SJSA1 (cell line): ENCODE measurements around the gene SPATS2L. TPM values are rescaled to one million over a fixed set of nuclear protein-coding genes. Genes with fewer than 3 reads are reported as not detected.
A peak's percentile ranks its signal among the peaks of the same experiment; 100 is the strongest.

Source experiments
- DNase-seq, 2 experiments: peaks; one replicate each; pipeline ENCODE4 v3.0.0-alpha.2; 2015 to 2020; ENCODE audit warnings: low spot score in 2 of 2, low read depth in 1 of 2
- H3K27ac ChIP-seq: fragments of 250-450 bp; sonication (Bioruptor Pico); 2 replicates; pipeline ENCODE4 v1.5.1; 2020; ENCODE audit warnings: mild to moderate bottlenecking, moderate library complexity
- H3K27me3 ChIP-seq: fragments of 250-450 bp; sonication (Bioruptor Pico); replicated peaks from 2 replicates; pipeline ENCODE4 v1.5.1; 2020; ENCODE audit warnings: mild to moderate bottlenecking, moderate library complexity
- H3K36me3 ChIP-seq: fragments of 250-450 bp; sonication (Bioruptor Pico); 2 replicates; pipeline ENCODE4 v1.5.1; 2020; ENCODE audit warnings: mild to moderate bottlenecking
- H3K4me1 ChIP-seq: fragments of 250-450 bp; sonication (Bioruptor Pico); replicated peaks from 2 replicates; pipeline ENCODE4 v1.6.1; 2021; ENCODE audit warnings: mild to moderate bottlenecking
- H3K4me3 ChIP-seq: fragments of 250-450 bp; sonication (Bioruptor Pico); 2 replicates; pipeline ENCODE4 v1.5.1; 2020; ENCODE audit warnings: mild to moderate bottlenecking
- H3K9me3 ChIP-seq: fragments of 250-450 bp; sonication (Bioruptor Pico); replicated peaks from 2 replicates; pipeline ENCODE4 v1.5.1; 2020; ENCODE audit warnings: mild to moderate bottlenecking
- total RNA-seq: library from RNA; depleted of rRNA; stranded (reverse); fragments of >200 nt; shearing (Covaris generic); gene quantifications from 2 replicates; pipeline ENCODE4 v1.2.3, GENCODE V29; 2014

The SPATS2L gene
- total RNA-seq, 1 experiment from 2014 or later, result 149 TPM

GRCh38 chr2:200302940-200303727 is 3.4 kb upstream of the SPATS2L start:
- H3K36me3 ChIP-seq, result peaks cover 12% of the 10 kb centered on the region
- no peak overlapping the region for H3K4me3 ChIP-seq
- no peaks in the 10 kb centered on the region for H3K27me3 ChIP-seq
- H3K9me3 ChIP-seq, result no peaks in the 10 kb centered on the region
- H3K27ac ChIP-seq, result no peak overlapping the region
- DNase-seq, result peak; percentile 28 to 66
- H3K4me1 ChIP-seq, result peaks cover 34% of the 10 kb centered on the region

GRCh38 chr2:200305797-200306195 is 697 bp upstream of the SPATS2L start:
- DNase-seq, result peak; percentile 50 to 74
- Histone ChIP-seq H3K27me3 (no peaks in the 10 kb centered on the region), H3K4me1 (peaks cover 53% of the 10 kb centered on the region), H3K36me3 (peaks cover 16% of the 10 kb centered on the region), H3K9me3 (no peaks in the 10 kb centered on the region), H3K4me3 (peak overlapping the region; percentile 94), H3K27ac (peak overlapping the region; percentile 86)

DNA sequence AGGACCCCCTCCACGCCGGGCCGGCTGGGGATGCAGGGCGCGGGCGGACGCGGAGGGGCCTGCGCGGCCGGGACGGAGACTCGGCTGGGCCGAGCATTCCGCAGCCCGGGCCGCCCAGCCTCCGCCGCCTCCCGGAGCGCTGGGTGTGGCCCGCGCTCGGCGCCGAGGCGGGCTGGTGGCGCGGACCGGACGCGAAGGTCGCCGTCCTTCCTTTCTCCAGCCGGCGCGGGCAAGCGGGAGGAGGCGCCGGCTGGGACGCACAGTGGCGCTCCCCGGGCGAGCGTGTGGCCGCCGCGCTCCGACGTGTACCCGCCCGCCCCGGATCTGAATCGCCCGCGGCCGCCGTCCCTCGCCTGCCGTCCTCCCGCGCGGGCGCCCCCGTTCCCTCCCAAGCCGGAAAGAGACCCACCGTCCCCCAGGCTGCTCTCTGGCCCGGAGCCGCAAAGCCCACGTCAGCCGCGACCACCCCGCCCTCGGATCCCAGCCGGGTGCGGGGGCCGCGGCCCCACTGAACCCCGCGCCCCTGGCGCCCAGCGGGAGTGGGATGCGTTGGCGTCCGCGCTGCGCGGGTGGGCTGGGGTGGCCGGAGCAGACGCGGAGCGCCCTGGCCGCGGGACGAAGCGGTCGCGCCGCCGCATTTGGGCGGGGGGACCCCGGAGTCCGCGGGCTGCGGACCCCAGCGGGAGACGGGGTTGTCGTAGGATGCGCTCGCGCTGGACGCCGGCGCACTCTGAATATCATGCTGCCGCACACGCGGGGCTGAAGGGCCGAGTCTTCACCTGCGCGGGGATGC is 634 bp downstream of the SPATS2L start:
- H3K27me3 ChIP-seq, result no peaks in the 10 kb centered on the region
- peak; percentile 43 to 54 for DNase-seq
- H3K4me1 ChIP-seq, result peaks cover 61% of the 10 kb centered on the region
- peak overlapping the region; percentile 86 for H3K27ac ChIP-seq
- H3K36me3 ChIP-seq, result peaks cover 16% of the 10 kb centered on the region
- peak overlapping the region; percentile 94 for H3K4me3 ChIP-seq
- H3K9me3 ChIP-seq, result no peaks in the 10 kb centered on the region

- H3K4me3 ChIP-seq, result peak overlapping the region; percentile 94
- peaks cover 23% of the 10 kb centered on the region for H3K36me3 ChIP-seq
- H3K27me3 ChIP-seq, result no peaks in the 10 kb centered on the region
Measured at GRCh38 chr2:200307724-200308545, 1.4 kb downstream of the SPATS2L start.

GRCh38 chr2:200308546-200309295 is 2.2 kb downstream of the SPATS2L start:
- no peaks in the 10 kb centered on the region for H3K27me3 ChIP-seq
- H3K4me3 ChIP-seq, result peak overlapping the region; percentile 94
- DNase-seq, result peak in 1 of 2 experiments; percentile 49
- peaks cover 23% of the 10 kb centered on the region for H3K36me3 ChIP-seq
- peak overlapping the region; percentile 86 for H3K27ac ChIP-seq
- peaks cover 50% of the 10 kb centered on the region for H3K4me1 ChIP-seq
- no peaks in the 10 kb centered on the region for H3K9me3 ChIP-seq

More at GRCh38 chr2:200307724-200308545, 1.4 kb downstream of the SPATS2L start:
- Histone ChIP-seq H3K4me1 (peaks cover 56% of the 10 kb centered on the region), H3K9me3 (no peaks in the 10 kb centered on the region), H3K27ac (peak overlapping the region; percentile 86)
- DNase-seq, result peak in 1 of 2 experiments; percentile 48

GRCh38 chr2:200309296-200310049 is 3.0 kb downstream of the SPATS2L start:
- peak overlapping the region; percentile 40; the same call in 1 of the 2 replicates for H3K27ac ChIP-seq
- peaks cover 23% of the 10 kb centered on the region for H3K36me3 ChIP-seq
- peaks cover 50% of the 10 kb centered on the region for H3K4me1 ChIP-seq
- DNase-seq, result no peak
- H3K9me3 ChIP-seq, result no peaks in the 10 kb centered on the region
- no peak overlapping the region for H3K4me3 ChIP-seq
- H3K27me3 ChIP-seq, result no peaks in the 10 kb centered on the region

DNA sequence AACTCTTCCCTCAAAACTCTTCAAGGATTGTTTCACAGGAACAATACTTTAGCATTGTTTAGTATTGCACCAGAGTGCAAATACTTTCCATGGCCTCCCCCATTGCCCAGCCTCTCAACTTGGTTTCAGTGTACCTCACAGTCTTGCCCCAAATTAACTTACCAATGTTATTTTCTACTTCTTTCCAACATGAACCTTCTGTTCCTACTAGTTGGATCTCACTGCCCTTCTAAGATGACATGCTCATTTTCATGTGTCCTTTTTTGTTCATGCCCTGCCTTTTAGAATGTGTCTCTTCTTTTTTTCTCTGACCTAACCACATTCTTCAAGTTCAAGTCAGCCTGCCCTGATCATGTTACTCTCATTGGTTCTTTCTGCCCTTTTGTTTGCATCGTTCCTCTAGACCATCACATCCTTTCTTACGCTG is 4.1 kb downstream of the SPATS2L start:
- peak overlapping the region; percentile 40 for H3K27ac ChIP-seq
- H3K27me3 ChIP-seq, result no peaks in the 10 kb centered on the region
- peak in 1 of 2 experiments; percentile 72 for DNase-seq
- H3K36me3 ChIP-seq, result peaks cover 23% of the 10 kb centered on the region
- H3K4me3 ChIP-seq, result 0 out of 2 replicates have a peak overlapping the region, but pooled peaks have one; percentile 0
- no peaks in the 10 kb centered on the region for H3K9me3 ChIP-seq
- peaks cover 49% of the 10 kb centered on the region for H3K4me1 ChIP-seq

DNA sequence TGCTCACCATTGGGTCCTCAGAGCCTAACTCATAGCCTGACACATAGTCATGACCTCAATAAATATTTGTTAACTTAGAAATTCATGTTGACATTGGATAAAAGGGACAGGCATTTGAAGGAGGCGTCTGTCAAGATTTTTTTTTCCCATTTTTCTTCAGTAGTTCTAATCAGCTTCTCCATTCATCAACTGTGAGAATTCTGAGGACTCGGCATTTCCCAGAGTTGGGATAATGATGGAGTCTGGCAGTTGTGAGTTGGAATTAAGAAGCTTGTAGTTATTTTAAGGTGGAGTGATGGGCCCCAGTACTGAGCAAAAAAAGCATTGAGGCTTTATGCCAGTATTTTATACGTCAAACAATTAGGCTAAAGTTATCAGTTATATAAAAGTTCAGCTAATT is 4.6 kb downstream of the SPATS2L start:
- peak in 1 of 2 experiments; percentile 9 for DNase-seq
- peaks cover 23% of the 10 kb centered on the region for H3K36me3 ChIP-seq
- H3K4me3 ChIP-seq, result 0 out of 2 replicates have a peak overlapping the region, but pooled peaks have one; percentile 0
- no peaks in the 10 kb centered on the region for H3K9me3 ChIP-seq
- H3K27ac ChIP-seq, result peak overlapping the region; percentile 40
- H3K4me1 ChIP-seq, result peaks cover 52% of the 10 kb centered on the region
- no peaks in the 10 kb centered on the region for H3K27me3 ChIP-seq

- Histone ChIP-seq H3K27ac (no peak overlapping the region), H3K9me3 (no peaks in the 10 kb centered on the region), H3K4me3 (no peak overlapping the region), H3K4me1 (peaks cover 74% of the 10 kb centered on the region), H3K27me3 (no peaks in the 10 kb centered on the region), H3K36me3 (peaks cover 7% of the 10 kb centered on the region)
- no peak for DNase-seq
Measured at GRCh38 chr2:200314976-200315567, 8.6 kb downstream of the SPATS2L start.

- Histone ChIP-seq H3K27me3 (no peaks in the 10 kb centered on the region), H3K36me3 (peaks cover under 1% of the 10 kb centered on the region; the same call in 1 of the 2 replicates), H3K27ac (no peak overlapping the region), H3K9me3 (no peaks in the 10 kb centered on the region), H3K4me1 (peaks cover 55% of the 10 kb centered on the region), H3K4me3 (no peak overlapping the region)
- DNase-seq, result no peak
Measured at GRCh38 chr2:200317975-200318374, 11.5 kb downstream of the SPATS2L start.

DNA sequence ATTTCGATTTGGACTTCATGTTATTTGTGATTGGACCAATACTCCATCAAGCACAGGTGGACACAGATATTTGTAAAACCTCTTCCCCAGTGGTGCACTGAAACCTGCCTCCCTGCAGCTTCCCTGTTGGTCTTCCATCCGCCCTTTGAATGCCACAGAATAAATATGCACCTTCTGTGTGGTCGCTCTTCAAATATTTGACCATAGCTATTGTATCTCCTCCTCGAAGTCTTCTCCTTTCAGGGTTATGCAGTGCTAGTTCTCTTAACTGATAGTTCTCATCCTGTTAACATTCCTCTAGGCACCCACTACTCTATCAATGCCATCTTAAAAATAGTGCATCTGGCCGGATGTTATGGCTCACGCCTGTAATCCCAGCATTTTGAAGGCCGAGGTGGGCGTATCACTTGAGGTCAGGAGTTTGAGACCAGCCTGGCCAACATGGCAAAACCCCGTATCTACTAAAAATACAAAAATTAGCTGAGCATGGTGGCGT is 12.5 kb downstream of the SPATS2L start:
- Histone ChIP-seq H3K27me3 (no peaks in the 10 kb centered on the region), H3K36me3 (no peaks in the 10 kb centered on the region; the same call in 1 of the 2 replicates), H3K4me3 (no peak overlapping the region), H3K4me1 (peaks cover 55% of the 10 kb centered on the region), H3K9me3 (no peaks in the 10 kb centered on the region), H3K27ac (peak overlapping the region; percentile 64)
- peak in 1 of 2 experiments; percentile 35 for DNase-seq
